ENCODE data around the gene CRYBA2. TPM values are rescaled to one million over a fixed set of nuclear protein-coding genes. Genes with fewer than 3 reads are reported as not detected.
A peak's percentile ranks its signal among the peaks of the same experiment; 100 is the strongest.

The CRYBA2 gene
- total RNA-seq, 1 donor from 2014 or later = not detected

GRCh38 chr2:219035942-219036341, 42.7 kb upstream of the CRYBA2 start:
- no peak for DNase-seq (ENCODE audit: low read depth)
- TF ChIP-seq CTCF (conservative IDR thresholded peaks at IDR 0.05; ENCODE audit: low read depth, low read length) = no peak
- H3K4me3 ChIP-seq (ENCODE audit: low read depth, low read length) = no peak overlapping the region

- no peak for TF ChIP-seq CTCF (conservative IDR thresholded peaks at IDR 0.05; ENCODE audit: low read depth, low read length)
- H3K4me3 ChIP-seq (ENCODE audit: low read depth, low read length) = no peak overlapping the region
- DNase-seq (ENCODE audit: low read depth) = no peak
These were observed 41.6 kb upstream of the CRYBA2 start for GRCh38 chr2:219034823-219035222.

GRCh38 chr2:219032051-219032745, 39.0 kb upstream of the CRYBA2 start:
- TF ChIP-seq CTCF (conservative IDR thresholded peaks at IDR 0.05; ENCODE audit: low read depth, low read length) = no peak
- no peak overlapping the region for H3K4me3 ChIP-seq (ENCODE audit: low read depth, low read length)
- no peak for DNase-seq (ENCODE audit: low read depth)

- no peak overlapping the region for H3K4me3 ChIP-seq (ENCODE audit: low read depth, low read length)
- TF ChIP-seq CTCF (conservative IDR thresholded peaks at IDR 0.05; ENCODE audit: low read depth, low read length) = no peak
- DNase-seq (ENCODE audit: low read depth) = no peak
These were observed 38.0 kb upstream of the CRYBA2 start for GRCh38 chr2:219031005-219031738.

GRCh38 chr2:219030177-219030940, 37.1 kb upstream of the CRYBA2 start:
- no peak overlapping the region for H3K4me3 ChIP-seq (ENCODE audit: low read depth, low read length)
- TF ChIP-seq CTCF (conservative IDR thresholded peaks at IDR 0.05; ENCODE audit: low read depth, low read length) = no peak
- DNase-seq (ENCODE audit: low read depth) = no peak

- peak; percentile 94 for TF ChIP-seq CTCF (conservative IDR thresholded peaks at IDR 0.05; ENCODE audit: low read depth, low read length)
- H3K4me3 ChIP-seq (ENCODE audit: low read depth, low read length) = no peak overlapping the region
- DNase-seq (ENCODE audit: low read depth) = no peak
These were observed 36.6 kb upstream of the CRYBA2 start for GRCh38 chr2:219029829-219030165.

Data from epithelial cell of proximal tubule (primary cell).